K562 (cell line): ENCODE data around the gene RIPOR1. TPM values are rescaled to one million over a fixed set of nuclear protein-coding genes. Genes with fewer than 3 reads are reported as not detected.

Source experiments
- BRF1 ChIP-seq: IDR thresholded peaks from 3 replicates; pipeline ENCODE4 v1.6.1; 2011; ENCODE audit warnings: borderline replicate concordance, mild to moderate bottlenecking; ENCODE audit not compliant: insufficient read length; ENCODE audit errors: extremely low read depth
- CBFA2T2 ChIP-seq: fragments of 450-650 bp; conservative IDR thresholded peaks from 2 replicates; pipeline ENCODE4 v1.6.1; 2017; ENCODE audit warnings: mild to moderate bottlenecking
- ELF1 ChIP-seq: fragments of 200-800 bp; sonication (Bioruptor generic); IDR thresholded peaks from 2 replicates; pipeline ENCODE4 v1.6.1; 2016; ENCODE audit warnings: missing genetic modification characterization, missing compliant biosample characterization
- MCM2 ChIP-seq: fragments of 450-650 bp; IDR thresholded peaks from 2 replicates; pipeline ENCODE4 v1.6.1; 2017; ENCODE audit warnings: low read depth, mild to moderate bottlenecking
- NCOA1 ChIP-seq: fragments of 450-650 bp; IDR thresholded peaks from 2 replicates; pipeline ENCODE4 v1.6.1; 2016; ENCODE audit warnings: low read depth
- NR2C1 ChIP-seq, 2 experiments: fragments of 450-650 bp; IDR thresholded peaks; 2 replicates each; pipeline ENCODE4 v1.6.1; 2017; ENCODE audit warnings: mild to moderate bottlenecking in 2 of 2, antibody characterized with exemption in 1 of 2, inconsistent platforms in 1 of 2, missing compliant biosample characterization in 1 of 2, missing genetic modification characterization in 1 of 2
- RB1 ChIP-seq: fragments of 450-650 bp; IDR thresholded peaks from 2 replicates; pipeline ENCODE4 v1.6.1; 2017; ENCODE audit warnings: low read depth, mild to moderate bottlenecking
- RBM39 ChIP-seq: fragments of 200-400 bp; formaldehyde crosslinking; optimal IDR thresholded peaks from 2 replicates; pipeline ENCODE3; 2018; ENCODE audit warnings: low read depth, low read length
- ZBTB17 ChIP-seq: fragments of 450-650 bp; formaldehyde crosslinking; IDR thresholded peaks from 2 replicates; pipeline ENCODE4 v1.4.0; 2020; ENCODE audit warnings: mild to moderate bottlenecking
- ZC3H4 ChIP-seq: sonication (generic); formaldehyde crosslinking; IDR thresholded peaks from 2 replicates; pipeline ENCODE4 v1.9.0; 2021; ENCODE audit warnings: missing genetic modification reagents, borderline replicate concordance
- ZNF175 ChIP-seq: fragments of 200-800 bp; sonication (Bioruptor generic); IDR thresholded peaks from 2 replicates; pipeline ENCODE4 v1.6.1; 2016; ENCODE audit warnings: low read depth, mild to moderate bottlenecking, missing genetic modification characterization, missing compliant biosample characterization
- ZNF354B ChIP-seq: fragments of 250-450 bp; sonication (Bioruptor Pico); IDR thresholded peaks from 2 replicates; pipeline ENCODE4 v1.4.0; 2020
- ZNF766 ChIP-seq: fragments of 200-800 bp; sonication (Bioruptor generic); conservative IDR thresholded peaks from 2 replicates; pipeline ENCODE4 v1.6.1; 2016; ENCODE audit warnings: missing genetic modification characterization, missing compliant biosample characterization
- polyA plus RNA-seq, 8 experiments: library from polyadenylated mRNA; depleted of rRNA in 4 of 8; stranded (reverse) in 5 of 8; unstranded in 3 of 8; fragments of >200 nt; fragmentation: Nextera tagmentation in 2 of 8; fragmentation: Illumina TruSeq in 1 of 8; extraction: Ambion mirVana in 2 of 8; extraction: Trizol in 1 of 8; gene quantifications; 2 replicates each; pipeline versions ENCODE4 v1.2.1 to v1.2.3, GENCODE V29; 2011 to 2014; ENCODE audit warnings: inconsistent platforms in 1 of 8, missing spikeins in 1 of 8
- total RNA-seq, 7 experiments: library from RNA; depleted of rRNA in 6 of 7; stranded (reverse); fragments of >200 nt in 6 of 7; fragmentation: Illumina TruSeq in 2 of 7; extraction: Trizol in 2 of 7; gene quantifications; 2 replicates each; pipeline versions ENCODE4 v1.2.1 to v1.2.3, GENCODE V29; 2011 to 2021; ENCODE audit warnings: low replicate concordance in 1 of 7
- TF ChIP-seq, protein P1 (sequence below): sonication (generic); formaldehyde crosslinking; IDR thresholded peaks from 2 replicates; pipeline ENCODE4 v1.8.0; 2022; ENCODE audit warnings: mild to moderate bottlenecking, missing genetic modification reagents
- TF ChIP-seq, protein P2 (sequence below): sonication (generic); formaldehyde crosslinking; IDR thresholded peaks from 2 replicates; pipeline ENCODE4 v1.8.1; 2023; ENCODE audit warnings: mild to moderate bottlenecking, missing genetic modification reagents
- TF ChIP-seq, protein P3 (sequence below): fragments of 450-650 bp; IDR thresholded peaks from 2 replicates; pipeline ENCODE4 v1.7.1; 2018; ENCODE audit warnings: mild to moderate bottlenecking, low read depth; ENCODE audit not compliant: partially characterized antibody

RIPOR1 gene
- total and polyA plus RNA-seq, 9 of the 15 experiments (the other 6 are each of a cell fraction or from before 2014, with no cell fraction given), result 0.36 to 31.1 (median 3.0) TPM

DNA sequence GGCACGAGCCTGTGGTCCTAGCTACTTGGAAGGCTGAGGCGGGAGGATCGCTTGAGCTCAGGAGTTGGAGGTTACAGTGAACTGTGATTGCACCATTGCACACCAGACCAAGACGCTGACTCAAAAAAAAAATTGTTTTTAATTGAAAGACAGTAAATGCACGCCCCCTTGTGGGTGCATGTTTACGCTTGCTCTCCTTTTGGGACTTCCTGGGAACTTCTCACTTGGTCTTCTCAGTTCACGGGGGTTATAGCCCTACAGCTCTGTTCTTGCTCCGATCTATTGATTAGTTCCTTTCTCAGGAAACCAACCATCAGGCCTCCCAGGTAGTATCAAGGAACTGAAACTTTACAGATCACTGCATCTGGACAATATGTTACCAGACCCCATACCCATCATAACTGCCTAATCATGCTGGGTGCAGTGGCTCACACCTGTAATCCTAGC is 14.2 kb upstream of the RIPOR1 start (continued):
- TF ChIP-seq, protein P1, sequence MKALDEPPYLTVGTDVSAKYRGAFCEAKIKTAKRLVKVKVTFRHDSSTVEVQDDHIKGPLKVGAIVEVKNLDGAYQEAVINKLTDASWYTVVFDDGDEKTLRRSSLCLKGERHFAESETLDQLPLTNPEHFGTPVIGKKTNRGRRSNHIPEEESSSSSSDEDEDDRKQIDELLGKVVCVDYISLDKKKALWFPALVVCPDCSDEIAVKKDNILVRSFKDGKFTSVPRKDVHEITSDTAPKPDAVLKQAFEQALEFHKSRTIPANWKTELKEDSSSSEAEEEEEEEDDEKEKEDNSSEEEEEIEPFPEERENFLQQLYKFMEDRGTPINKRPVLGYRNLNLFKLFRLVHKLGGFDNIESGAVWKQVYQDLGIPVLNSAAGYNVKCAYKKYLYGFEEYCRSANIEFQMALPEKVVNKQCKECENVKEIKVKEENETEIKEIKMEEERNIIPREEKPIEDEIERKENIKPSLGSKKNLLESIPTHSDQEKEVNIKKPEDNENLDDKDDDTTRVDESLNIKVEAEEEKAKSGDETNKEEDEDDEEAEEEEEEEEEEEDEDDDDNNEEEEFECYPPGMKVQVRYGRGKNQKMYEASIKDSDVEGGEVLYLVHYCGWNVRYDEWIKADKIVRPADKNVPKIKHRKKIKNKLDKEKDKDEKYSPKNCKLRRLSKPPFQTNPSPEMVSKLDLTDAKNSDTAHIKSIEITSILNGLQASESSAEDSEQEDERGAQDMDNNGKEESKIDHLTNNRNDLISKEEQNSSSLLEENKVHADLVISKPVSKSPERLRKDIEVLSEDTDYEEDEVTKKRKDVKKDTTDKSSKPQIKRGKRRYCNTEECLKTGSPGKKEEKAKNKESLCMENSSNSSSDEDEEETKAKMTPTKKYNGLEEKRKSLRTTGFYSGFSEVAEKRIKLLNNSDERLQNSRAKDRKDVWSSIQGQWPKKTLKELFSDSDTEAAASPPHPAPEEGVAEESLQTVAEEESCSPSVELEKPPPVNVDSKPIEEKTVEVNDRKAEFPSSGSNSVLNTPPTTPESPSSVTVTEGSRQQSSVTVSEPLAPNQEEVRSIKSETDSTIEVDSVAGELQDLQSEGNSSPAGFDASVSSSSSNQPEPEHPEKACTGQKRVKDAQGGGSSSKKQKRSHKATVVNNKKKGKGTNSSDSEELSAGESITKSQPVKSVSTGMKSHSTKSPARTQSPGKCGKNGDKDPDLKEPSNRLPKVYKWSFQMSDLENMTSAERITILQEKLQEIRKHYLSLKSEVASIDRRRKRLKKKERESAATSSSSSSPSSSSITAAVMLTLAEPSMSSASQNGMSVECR (CRISPR knock-in tag), result 0 out of 2 replicates have a peak, but pooled peaks have one; percentile 18
- TF ChIP-seq ELF1 (peak; percentile 38; the same call in 1 of the 2 replicates), BRF1 (no peak), ZNF354B (CRISPR knock-in tag) (no peak), ZNF766 (CRISPR knock-in tag) (no peak), NCOA1 (no peak), RBM39 (no peak), RB1 (peak; percentile 47; the same call in 1 of the 2 replicates), ZC3H4 (CRISPR knock-in tag) (no peak), NR2C1 (IDR thresholded peaks at IDR 0.05) (no peak), NR2C1 (tag; IDR thresholded peaks at IDR 0.05) (no peak), CBFA2T2 (no peak), ZBTB17 (no peak), MCM2 (no peak), ZNF175 (CRISPR knock-in tag) (no peak)
- TF ChIP-seq, protein P2, sequence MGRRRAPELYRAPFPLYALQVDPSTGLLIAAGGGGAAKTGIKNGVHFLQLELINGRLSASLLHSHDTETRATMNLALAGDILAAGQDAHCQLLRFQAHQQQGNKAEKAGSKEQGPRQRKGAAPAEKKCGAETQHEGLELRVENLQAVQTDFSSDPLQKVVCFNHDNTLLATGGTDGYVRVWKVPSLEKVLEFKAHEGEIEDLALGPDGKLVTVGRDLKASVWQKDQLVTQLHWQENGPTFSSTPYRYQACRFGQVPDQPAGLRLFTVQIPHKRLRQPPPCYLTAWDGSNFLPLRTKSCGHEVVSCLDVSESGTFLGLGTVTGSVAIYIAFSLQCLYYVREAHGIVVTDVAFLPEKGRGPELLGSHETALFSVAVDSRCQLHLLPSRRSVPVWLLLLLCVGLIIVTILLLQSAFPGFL (CRISPR knock-in tag), result no peak
- TF ChIP-seq, protein P3, sequence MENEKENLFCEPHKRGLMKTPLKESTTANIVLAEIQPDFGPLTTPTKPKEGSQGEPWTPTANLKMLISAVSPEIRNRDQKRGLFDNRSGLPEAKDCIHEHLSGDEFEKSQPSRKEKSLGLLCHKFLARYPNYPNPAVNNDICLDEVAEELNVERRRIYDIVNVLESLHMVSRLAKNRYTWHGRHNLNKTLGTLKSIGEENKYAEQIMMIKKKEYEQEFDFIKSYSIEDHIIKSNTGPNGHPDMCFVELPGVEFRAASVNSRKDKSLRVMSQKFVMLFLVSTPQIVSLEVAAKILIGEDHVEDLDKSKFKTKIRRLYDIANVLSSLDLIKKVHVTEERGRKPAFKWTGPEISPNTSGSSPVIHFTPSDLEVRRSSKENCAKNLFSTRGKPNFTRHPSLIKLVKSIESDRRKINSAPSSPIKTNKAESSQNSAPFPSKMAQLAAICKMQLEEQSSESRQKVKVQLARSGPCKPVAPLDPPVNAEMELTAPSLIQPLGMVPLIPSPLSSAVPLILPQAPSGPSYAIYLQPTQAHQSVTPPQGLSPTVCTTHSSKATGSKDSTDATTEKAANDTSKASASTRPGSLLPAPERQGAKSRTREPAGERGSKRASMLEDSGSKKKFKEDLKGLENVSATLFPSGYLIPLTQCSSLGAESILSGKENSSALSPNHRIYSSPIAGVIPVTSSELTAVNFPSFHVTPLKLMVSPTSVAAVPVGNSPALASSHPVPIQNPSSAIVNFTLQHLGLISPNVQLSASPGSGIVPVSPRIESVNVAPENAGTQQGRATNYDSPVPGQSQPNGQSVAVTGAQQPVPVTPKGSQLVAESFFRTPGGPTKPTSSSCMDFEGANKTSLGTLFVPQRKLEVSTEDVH, result no peak
